Ishikawa (cell line): ENCODE results near the gene ERICH6.

Source experiments
- FOXM1 ChIP-seq: IDR thresholded peaks from 2 replicates; pipeline ENCODE4 v1.6.1; 2012; ENCODE audit warnings: low read depth, borderline replicate concordance
- NFIC ChIP-seq: IDR thresholded peaks from 2 replicates; pipeline ENCODE4 v1.6.1; 2012
- TAF1 ChIP-seq: IDR thresholded peaks from 2 replicates; pipeline ENCODE4 v1.6.1; 2012; ENCODE audit warnings: low read depth, mild to moderate bottlenecking
- YY1 ChIP-seq: IDR thresholded peaks from 2 replicates; pipeline ENCODE4 v1.6.1; 2012; ENCODE audit warnings: low read depth
- ZBTB7A ChIP-seq: IDR thresholded peaks from 2 replicates; pipeline ENCODE4 v1.6.1; 2012; ENCODE audit warnings: low read depth
- TF ChIP-seq, protein P1 (sequence below): IDR thresholded peaks from 2 replicates; pipeline ENCODE4 v1.6.1; 2012

DNA sequence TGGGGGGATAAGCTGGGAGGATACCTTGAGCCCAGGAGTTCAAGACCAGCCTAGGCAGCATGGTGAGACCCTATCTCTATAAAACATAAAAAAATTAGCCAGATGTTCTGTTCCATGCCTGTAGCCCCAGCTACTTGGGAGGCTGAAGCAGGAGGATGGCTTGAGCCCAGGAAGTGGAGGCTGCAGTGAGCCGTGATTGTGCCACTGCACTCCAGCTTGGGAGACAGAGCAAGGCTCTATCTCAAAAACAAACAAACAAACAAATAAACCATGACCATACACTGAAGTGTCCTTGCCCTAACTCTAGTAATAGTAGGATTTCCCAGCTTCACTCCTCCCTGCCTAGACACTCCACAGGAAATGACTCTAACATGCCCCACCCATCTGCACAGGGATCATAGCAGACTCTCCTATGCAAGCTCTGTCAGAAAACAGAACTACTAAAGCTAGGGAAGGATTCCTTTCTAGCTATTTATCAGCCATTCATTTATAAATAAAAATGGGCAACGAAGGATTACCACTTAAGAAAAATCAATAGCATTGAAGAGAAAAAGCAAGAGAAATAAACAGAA, 4.6 kb downstream of the ERICH6 start:
- TF ChIP-seq, protein P1, sequence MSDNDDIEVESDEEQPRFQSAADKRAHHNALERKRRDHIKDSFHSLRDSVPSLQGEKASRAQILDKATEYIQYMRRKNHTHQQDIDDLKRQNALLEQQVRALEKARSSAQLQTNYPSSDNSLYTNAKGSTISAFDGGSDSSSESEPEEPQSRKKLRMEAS, result no peak
- TF ChIP-seq TAF1, result no peak
- no peak for TF ChIP-seq NFIC
- no peak for TF ChIP-seq ZBTB7A
- no peak for TF ChIP-seq FOXM1
- no peak for TF ChIP-seq YY1
